ENCODE data around the gene TMEM59L.
"Not testable (repeated sequence)": the region's sequence is repeated elsewhere in the genome, so short reads cannot be mapped to it uniquely, and the experiment has no call there.

Gene TMEM59L

GRCh38 chr19:18594096-18594823 lies 18.4 kb upstream of the TMEM59L start:
- peak; percentile 65 to 67 for DNase-seq

GRCh38 chr19:18594824-18595373 lies 17.8 kb upstream of the TMEM59L start:
- peak; percentile 37 to 58 for DNase-seq

DNA sequence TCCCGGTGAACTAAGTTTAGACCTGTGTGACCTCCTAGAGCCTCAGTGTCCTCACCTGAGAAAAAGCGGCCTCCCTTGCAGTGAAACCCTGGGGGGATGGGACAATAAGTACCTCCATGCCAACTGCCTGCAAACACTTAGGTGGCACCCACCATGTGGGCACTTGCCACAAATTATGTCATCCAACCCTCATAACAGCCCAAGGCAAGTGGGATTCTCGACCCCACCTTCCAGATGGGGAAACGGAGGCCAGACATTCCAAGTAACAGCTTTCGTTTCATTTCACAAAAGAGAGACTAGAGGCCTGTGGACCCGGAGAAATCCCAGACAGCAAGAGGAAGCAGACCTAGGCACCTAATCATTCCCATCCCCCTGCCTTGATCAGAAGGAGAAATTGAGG lies 17.2 kb upstream of the TMEM59L start:
- no peak for DNase-seq

DNA sequence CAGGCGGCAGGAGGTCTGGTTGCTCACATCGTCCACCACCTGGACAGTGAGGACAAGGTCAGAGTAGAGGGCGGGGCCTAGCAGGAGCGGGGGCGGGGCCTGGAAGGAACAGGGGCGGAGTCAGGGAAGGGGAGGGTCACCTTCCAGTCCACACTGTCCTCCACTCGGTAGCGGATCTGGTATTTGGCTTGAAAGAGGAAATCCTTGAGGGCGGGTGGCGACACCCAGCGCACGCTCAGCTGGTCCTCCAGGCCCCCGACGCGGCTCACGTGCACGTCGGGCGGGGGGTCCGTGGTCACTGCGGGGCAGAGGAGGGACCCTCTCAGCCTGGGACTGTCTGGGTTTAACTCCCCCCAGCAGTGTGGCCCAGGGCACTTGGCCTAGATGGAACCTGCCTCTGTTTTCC lies 15.9 kb upstream of the TMEM59L start:
- peak; percentile 84 to 85 for DNase-seq

GRCh38 chr19:18597809-18598660 lies 14.6 kb upstream of the TMEM59L start:
- no peak for DNase-seq

- DNase-seq, result no peak
Measured at GRCh38 chr19:18599485-18599884, 13.2 kb upstream of the TMEM59L start.

DNA sequence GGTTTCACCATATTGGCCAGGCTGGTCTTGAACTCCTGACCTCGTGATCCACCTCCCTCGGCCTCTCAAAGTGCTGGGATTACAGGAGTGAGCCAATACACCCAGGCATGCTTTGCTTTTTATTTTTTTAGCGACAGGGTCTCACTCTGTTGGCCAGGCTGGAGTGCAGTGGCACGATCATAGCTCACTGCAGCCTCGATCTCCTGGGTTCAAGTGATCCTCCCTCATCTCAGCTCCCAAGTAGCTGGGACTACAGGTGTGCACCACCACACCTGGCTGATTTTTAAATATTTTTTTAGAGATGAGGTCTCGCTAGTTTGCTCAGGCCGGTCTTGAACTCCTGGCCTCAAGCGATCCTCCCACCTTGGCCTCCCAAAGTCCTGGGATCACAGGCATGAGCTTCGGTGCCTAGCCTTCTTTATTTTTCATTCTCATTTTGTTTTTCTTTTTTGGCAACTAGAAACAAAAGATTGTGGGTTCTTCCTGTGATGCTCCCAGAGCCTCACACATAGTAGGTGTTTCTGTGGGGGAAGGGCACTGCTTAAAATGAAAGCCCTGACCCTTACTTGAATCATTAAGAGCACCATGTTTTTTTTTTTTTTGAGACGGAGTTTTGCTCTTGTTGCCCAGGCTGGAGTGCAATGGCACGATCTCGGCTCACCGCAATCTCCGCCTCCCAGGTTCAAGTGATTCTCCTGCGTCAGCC lies 11.8 kb upstream of the TMEM59L start:
- not testable (repeated sequence) for DNase-seq

DNA sequence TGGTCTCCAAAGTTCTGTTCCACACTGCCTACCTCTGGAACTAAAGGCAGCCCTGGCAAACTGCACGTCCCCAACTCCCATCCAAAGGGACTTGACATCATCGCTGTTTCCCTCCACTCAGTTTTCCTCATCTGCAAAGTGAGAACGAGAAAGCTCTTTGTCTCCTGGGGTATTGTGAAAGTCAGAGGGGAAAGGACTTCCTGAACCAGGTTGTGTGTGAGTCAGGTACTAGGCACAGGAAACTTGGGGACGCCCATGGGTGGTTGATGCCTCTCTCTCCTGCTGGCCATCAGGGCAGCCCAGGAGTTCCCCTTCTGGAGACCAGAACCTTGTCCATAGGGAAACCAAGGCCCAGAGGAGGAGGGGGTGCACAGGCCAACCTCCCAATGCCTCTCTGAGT lies 10.8 kb upstream of the TMEM59L start:
- no peak for DNase-seq

DNA sequence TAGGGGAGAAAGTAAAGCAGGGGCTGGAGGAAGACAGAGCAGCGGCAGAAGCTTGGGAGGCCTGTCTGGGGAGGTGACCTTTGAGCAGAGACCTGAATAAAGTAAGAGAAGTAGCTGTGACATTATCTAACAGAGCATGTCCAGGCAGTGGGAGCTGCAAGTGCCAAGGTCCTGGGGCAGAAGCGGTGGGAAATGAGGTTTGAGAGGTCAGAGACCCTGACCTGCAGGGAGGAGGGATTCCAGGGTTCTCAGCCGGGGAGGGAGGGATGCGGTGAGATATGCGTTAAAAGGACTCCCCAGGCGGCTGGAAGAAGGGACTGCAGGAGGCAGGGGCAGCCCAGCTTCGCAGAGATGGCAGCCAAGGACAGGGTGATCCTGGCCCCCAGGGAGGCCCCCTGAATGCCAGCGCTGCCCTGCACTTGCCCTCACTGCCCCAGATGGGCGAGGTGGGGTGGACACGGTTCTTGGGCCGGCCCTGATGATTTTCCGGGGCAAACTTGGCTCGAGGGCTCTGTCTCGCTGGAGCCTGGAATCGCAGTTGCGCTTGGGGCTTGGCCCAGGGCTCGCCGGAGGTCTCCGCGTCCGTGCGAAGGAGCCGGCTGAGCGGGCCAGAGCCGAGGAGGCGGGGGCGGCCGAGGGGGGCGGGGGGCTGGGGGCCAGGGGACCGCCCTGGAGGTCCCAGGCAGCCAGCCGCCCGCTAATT lies 9.3 kb upstream of the TMEM59L start:
- peak in 1 of 2 experiments; percentile 25 for DNase-seq

DNA sequence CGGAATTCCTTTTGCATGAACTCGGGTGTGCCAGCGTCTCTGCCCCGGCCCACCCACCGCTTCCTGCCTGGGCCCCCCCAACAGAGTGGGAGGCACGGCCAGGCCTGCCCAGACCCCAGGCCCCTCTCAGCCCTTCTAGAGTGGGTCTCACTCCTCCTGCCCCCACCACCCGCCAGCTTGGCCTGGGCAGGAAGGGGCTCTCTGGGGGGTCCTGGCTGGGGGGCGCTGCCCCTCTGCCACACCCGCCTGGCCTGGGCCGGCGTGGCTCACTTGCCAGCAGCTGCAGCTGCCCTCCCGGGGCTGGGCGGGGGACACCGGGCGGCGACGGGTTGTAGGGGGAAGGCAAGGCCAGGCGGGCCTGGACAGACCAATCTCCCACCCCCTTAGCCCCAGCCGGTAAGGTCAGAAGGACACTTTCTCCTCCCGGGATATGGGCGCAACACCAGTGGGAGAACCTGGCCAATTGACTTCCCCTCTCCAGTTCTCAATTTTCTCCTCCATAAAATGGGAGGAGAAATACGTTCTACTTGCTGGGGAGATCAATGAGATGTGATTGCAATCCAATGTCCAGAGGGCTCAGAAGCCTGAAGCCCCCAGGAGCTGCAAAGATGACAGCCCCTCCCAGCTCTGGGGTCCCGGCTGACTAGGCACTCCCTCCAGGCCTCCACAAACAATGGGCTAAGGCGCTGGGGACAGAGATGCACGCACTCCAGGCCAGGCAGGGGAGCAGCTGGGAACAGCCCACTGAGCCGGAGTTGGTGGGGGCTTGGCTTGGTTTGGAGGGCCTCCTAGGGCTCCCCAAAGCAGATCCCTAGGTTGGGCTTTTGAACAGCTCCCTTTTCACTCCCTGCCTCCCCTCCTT lies 8.5 kb upstream of the TMEM59L start:
- DNase-seq, result no peak

DNA sequence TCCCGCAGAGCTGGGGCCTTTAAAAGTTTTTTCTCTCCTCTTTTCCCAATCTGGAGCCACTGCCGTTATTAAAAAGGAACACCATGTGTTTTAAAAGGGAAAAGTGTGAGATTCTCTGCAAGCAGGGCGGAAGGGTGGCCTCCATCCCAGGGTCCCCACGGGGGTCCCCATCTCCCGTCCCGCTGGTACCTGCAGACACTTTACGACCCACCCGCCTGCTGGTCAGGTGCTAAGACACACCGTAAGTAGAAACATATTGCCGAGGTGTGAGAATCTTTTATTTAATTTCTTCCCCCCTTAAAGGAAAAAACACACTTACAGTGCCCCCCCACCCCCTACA lies 7.9 kb upstream of the TMEM59L start:
- DNase-seq, result no peak

GRCh38 chr19:18605196-18605545 lies 7.5 kb upstream of the TMEM59L start:
- DNase-seq, result no peak

DNA sequence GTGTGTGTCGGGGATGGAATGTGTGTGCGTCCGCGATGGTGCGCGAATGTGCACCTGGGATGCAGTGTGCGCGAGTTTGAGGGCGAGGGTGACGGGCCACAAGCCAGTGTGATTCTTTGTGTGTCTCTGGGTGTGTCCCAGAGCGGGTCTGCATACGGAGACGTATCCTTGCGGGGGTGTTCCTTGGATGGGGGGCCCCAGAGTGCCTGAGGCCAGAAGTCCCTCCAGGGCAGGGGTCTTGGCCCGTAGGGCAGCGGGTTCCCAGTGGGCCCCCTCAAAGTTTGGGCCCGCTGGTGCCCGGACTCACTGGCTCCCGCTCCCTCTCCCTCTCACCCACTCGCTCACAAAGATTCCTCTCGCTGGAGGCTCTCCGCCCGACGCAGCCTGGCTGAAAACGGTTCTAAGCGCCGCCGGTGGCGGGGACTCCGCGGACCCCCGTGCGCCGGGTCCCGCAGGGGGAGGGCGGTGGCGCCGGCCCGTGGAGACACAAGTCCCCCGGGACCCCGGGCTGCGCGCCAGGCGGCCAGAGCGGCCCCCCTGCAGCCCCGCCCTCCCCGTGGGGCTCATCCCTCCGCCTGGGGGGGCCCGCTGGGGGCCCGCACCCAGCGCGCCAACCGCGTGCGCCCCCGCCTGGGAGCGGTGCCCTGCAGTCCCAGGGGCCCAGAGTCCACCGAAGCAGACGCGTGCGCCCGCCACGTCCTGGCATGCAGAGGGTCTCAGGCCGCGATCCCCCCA lies 7.0 kb upstream of the TMEM59L start:
- DNase-seq, result no peak

- DNase-seq, result no peak
Measured at GRCh38 chr19:18606281-18607225, 6.1 kb upstream of the TMEM59L start, which contains the start of gene CRLF1. Gene CRLF1 (minus strand): TSS chr19:18606799. CDS start chr19:18606656, 143 bp downstream.

GRCh38 chr19:18607226-18608101 lies 5.2 kb upstream of the TMEM59L start:
- no peak for DNase-seq

DNA sequence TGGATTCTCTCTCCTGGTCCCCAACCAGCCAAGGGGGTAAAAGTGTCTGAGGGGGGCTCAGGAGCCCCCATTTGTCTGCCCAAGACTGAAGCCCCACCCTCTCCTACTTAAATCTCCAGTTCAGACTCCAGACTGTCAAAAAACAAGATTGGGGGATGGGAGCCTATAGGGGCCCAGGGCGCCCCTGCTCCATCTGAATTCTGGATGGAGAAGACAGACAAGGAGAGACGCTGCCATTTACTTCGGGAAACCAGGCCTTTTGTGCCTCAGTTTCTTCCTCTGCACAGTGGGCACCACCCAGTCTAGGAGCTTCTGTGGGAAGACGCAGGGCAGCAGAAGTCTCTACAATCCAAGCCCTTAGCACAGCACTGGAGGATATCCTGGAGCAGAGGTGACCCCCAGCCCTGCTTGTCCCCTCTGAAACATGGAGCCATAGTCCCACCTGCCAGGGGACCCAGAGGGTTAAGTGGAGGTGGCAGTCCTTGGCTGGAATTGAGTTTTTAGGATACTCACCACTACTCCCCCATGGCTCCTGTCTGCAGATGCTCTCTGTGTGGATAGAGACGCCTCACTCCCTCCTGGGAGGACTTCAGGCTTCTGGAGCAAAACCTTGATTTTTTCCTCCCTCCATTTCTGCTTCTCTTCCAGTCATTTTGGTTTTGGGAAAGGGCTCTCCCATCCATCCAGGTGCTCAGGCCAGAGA lies 4.4 kb upstream of the TMEM59L start:
- DNase-seq, result no peak

GRCh38 chr19:18608805-18609716 lies 3.6 kb upstream of the TMEM59L start:
- DNase-seq, result no peak

Measured in SHP77 (cell line).